DOHH2 (cell line): ENCODE results near the gene USP6NL.

ENCODE experiments used
- H3F3A ChIP-seq: fragments of 200-600 bp; sonication (generic), shearing (Covaris generic); 2 replicates; pipeline ENCODE4 v1.6.0; 2016; ENCODE audit warnings: antibody characterized with exemption, mild to moderate bottlenecking; ENCODE audit not compliant: control insufficient read depth, insufficient read depth
- H3K27ac ChIP-seq: fragments of 200-600 bp; sonication (generic); 2 replicates; pipeline ENCODE4 v1.5.1; 2014; ENCODE audit warnings: low read depth, mild to moderate bottlenecking, low read length, moderate library complexity
- H3K27me3 ChIP-seq: fragments of 200-600 bp; sonication (generic); 2 replicates; pipeline ENCODE4 v1.6.1; 2014; ENCODE audit warnings: mild to moderate bottlenecking, low read length, mixed read lengths; ENCODE audit not compliant: control insufficient read depth
- H3K36me3 ChIP-seq: fragments of 200-600 bp; sonication (generic); 2 replicates; pipeline ENCODE4 v1.6.1; 2014; ENCODE audit warnings: mild to moderate bottlenecking, low read length, moderate library complexity, mixed read lengths; ENCODE audit not compliant: control insufficient read depth
- H3K4me1 ChIP-seq: fragments of 200-600 bp; sonication (generic); 2 replicates; pipeline ENCODE4 v1.6.1; 2014; ENCODE audit warnings: mild to moderate bottlenecking, low read length, mixed read lengths; ENCODE audit not compliant: control insufficient read depth
- H3K4me2 ChIP-seq: fragments of 200-600 bp; sonication (generic); 2 replicates; pipeline ENCODE4 v1.6.0; 2014; ENCODE audit warnings: mild to moderate bottlenecking, low read length, moderate library complexity
- H3K4me3 ChIP-seq: fragments of 200-600 bp; sonication (generic); 2 replicates; pipeline ENCODE4 v1.5.1; 2014; ENCODE audit warnings: mild to moderate bottlenecking, low read length, mixed read lengths
- H3K79me2 ChIP-seq: fragments of 200-600 bp; sonication (generic); 2 replicates; pipeline ENCODE4 v1.6.1; 2014; ENCODE audit warnings: mild to moderate bottlenecking, low read length, mixed read lengths; ENCODE audit not compliant: control insufficient read depth
- H3K9me2 ChIP-seq: fragments of 200-600 bp; sonication (generic); replicated peaks from 2 replicates; pipeline ENCODE4 v1.6.1; 2014; ENCODE audit warnings: mild to moderate bottlenecking, low read length, mixed read lengths; ENCODE audit not compliant: control insufficient read depth
- H3K9me3 ChIP-seq: fragments of 200-600 bp; sonication (generic); 2 replicates; pipeline ENCODE4 v1.6.1; 2014; ENCODE audit warnings: antibody characterized with exemption, low read length, mixed read lengths; ENCODE audit not compliant: control insufficient read depth, insufficient read depth
- H4K20me1 ChIP-seq: fragments of 200-600 bp; sonication (generic); 2 replicates; pipeline ENCODE4 v1.6.0; 2014; ENCODE audit warnings: low read depth, mild to moderate bottlenecking, antibody characterized with exemption, low read length, moderate library complexity; ENCODE audit not compliant: control insufficient read depth, insufficient read depth
- EZH2phosphoT487 ChIP-seq: fragments of 200-600 bp; sonication (generic); IDR thresholded peaks from 2 replicates; pipeline ENCODE4 v1.6.1; 2017; ENCODE audit warnings: borderline replicate concordance, mild to moderate bottlenecking, antibody characterized with exemption, low read length, moderate library complexity, mixed read lengths
- TF ChIP-seq, protein P1 (sequence below): fragments of 200-600 bp; sonication (generic); IDR thresholded peaks from one replicate; pipeline ENCODE4 v1.5.1; 2014; ENCODE audit warnings: antibody characterized with exemption, mild to moderate bottlenecking, low read depth, low read length; ENCODE audit not compliant: poor library complexity, severe bottlenecking

The USP6NL gene

DNA sequence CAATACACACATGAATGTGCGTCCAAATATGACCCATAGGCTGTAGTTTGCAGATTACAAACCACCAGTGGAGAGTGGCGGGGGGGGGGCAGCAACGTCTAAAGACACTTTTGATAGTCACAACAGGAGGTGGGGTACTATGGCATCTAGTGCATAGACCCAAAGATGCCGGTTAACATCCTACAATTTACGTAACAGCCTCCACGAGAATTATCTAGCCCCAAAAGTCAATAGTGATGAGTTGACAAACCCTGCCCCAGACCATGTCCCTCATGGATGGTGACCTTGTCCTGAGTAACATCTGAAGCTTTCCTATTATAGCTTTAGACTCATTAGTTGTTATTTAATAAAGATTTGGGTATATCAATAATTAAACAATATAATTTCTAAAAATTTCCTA is 31.6 kb downstream of the USP6NL start:
- H3K79me2 ChIP-seq = peaks cover 97% of the 10 kb centered on the region

DNA sequence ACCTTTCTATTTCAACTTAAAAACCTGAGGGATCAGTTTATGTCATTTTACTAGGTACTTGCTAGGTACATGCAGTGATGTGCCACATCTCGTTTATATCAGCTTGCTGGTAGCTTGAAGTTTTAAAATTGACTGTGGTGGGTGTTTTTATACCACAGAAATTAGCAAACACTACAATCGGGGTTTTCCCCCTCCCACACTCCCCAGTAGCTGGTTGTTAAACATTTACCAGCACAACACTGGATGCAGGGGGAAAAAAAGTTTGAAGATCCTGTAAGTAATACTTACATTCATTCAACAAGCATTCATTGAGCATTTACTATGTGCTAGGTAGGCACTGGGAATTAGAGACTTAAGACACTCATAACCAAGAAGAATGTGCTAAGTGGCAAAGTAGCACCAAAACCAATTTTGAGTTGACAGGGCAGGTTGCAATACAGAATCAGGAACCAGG is 32.6 kb downstream of the USP6NL start:
- Histone ChIP-seq H3K4me3 (peak overlapping the region; percentile 15; the same call in 1 of the 2 replicates), H3K4me2 (peak overlapping the region; percentile 41), H3K79me2 (peaks cover 97% of the 10 kb centered on the region), H3K27me3 (no peaks in the 10 kb centered on the region), H3K4me1 (peaks cover 72% of the 10 kb centered on the region), H3K9me3 (no peaks in the 10 kb centered on the region), H3K36me3 (peaks cover 10% of the 10 kb centered on the region; the same call in 1 of the 2 replicates), H4K20me1 (peaks cover 26% of the 10 kb centered on the region), H3K9me2 (no peaks in the 10 kb centered on the region), H3F3A (peaks cover 3% of the 10 kb centered on the region; the same call in 1 of the 2 replicates), H3K27ac (peak overlapping the region; percentile 27; the same call in 1 of the 2 replicates)
- TF ChIP-seq EZH2phosphoT487 = no peak
- TF ChIP-seq, protein P1, sequence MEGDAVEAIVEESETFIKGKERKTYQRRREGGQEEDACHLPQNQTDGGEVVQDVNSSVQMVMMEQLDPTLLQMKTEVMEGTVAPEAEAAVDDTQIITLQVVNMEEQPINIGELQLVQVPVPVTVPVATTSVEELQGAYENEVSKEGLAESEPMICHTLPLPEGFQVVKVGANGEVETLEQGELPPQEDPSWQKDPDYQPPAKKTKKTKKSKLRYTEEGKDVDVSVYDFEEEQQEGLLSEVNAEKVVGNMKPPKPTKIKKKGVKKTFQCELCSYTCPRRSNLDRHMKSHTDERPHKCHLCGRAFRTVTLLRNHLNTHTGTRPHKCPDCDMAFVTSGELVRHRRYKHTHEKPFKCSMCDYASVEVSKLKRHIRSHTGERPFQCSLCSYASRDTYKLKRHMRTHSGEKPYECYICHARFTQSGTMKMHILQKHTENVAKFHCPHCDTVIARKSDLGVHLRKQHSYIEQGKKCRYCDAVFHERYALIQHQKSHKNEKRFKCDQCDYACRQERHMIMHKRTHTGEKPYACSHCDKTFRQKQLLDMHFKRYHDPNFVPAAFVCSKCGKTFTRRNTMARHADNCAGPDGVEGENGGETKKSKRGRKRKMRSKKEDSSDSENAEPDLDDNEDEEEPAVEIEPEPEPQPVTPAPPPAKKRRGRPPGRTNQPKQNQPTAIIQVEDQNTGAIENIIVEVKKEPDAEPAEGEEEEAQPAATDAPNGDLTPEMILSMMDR = no peak

More for the DNA sequence above, 31.6 kb downstream of the USP6NL start:
- Histone ChIP-seq H3K4me1 (peaks cover 70% of the 10 kb centered on the region), H3F3A (no peaks in the 10 kb centered on the region), H3K9me2 (no peaks in the 10 kb centered on the region), H3K27ac (no peak overlapping the region), H3K4me3 (no peak overlapping the region), H3K36me3 (peaks cover 16% of the 10 kb centered on the region), H4K20me1 (peaks cover 21% of the 10 kb centered on the region), H3K9me3 (no peaks in the 10 kb centered on the region), H3K27me3 (no peaks in the 10 kb centered on the region), H3K4me2 (no peak overlapping the region)
- TF ChIP-seq, protein P1 = no peak
- TF ChIP-seq EZH2phosphoT487 = no peak

DNA sequence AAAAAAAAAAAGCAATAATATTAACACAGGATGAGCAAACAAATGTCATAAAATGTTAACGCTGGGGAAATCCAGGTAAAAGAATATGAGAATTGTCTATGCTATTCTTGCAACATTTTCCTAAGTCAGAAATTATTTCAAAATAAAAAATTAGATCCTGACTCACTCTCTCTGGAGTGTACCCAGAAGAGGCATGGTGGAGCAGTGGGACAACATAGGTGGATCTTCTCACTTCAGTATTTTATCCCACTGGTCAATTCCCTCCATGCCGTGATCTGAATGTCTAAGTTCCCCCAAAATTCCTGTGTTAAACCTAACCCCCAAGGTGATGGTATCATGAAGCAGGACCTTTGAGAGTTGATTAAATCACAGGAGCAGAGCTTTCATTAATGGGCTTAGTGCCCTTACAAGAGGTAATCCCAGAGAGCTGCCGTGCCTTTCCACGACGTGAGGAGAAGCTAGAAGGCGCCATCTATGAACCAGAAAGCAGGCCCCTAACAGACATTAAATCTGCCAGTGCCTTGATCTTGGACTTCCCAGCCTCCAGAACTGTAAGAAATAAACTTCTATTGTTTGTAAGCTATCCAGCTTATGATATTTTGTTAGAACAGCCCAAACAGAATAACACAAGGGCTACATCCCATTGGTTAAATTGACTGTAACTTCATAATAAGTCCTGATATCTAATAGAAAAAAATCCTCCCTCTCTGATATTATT is 35.2 kb downstream of the USP6NL start:
- Histone ChIP-seq H3K79me2 (peaks cover 97% of the 10 kb centered on the region), H4K20me1 (peaks cover 30% of the 10 kb centered on the region), H3K4me3 (no peak overlapping the region)

More for the DNA sequence above, 35.2 kb downstream of the USP6NL start:
- H3K9me2 ChIP-seq = no peaks in the 10 kb centered on the region
- no peaks in the 10 kb centered on the region for H3K9me3 ChIP-seq
- H3K4me2 ChIP-seq = peak overlapping the region; percentile 64
- H3F3A ChIP-seq = peaks cover 3% of the 10 kb centered on the region; the same call in 1 of the 2 replicates
- peaks cover 82% of the 10 kb centered on the region for H3K4me1 ChIP-seq
- no peaks in the 10 kb centered on the region; the same call in 1 of the 2 replicates for H3K36me3 ChIP-seq
- no peaks in the 10 kb centered on the region for H3K27me3 ChIP-seq
- no peak overlapping the region for H3K27ac ChIP-seq
- TF ChIP-seq EZH2phosphoT487 = no peak
- TF ChIP-seq, protein P1 = no peak
